ENCODE measurements around the gene MIF. TPM values are rescaled to one million over a fixed set of nuclear protein-coding genes. Genes with fewer than 3 reads are reported as not detected.
"Not testable (repeated sequence)": the region's sequence is repeated elsewhere in the genome, so short reads cannot be mapped to it uniquely, and the experiment has no call there.

MIF gene
- 527 and 1,011 TPM in 2 replicates for total RNA-seq (2014; rRNA removed; shearing (Covaris generic); ENCODE audit: low replicate concordance)

DNA sequence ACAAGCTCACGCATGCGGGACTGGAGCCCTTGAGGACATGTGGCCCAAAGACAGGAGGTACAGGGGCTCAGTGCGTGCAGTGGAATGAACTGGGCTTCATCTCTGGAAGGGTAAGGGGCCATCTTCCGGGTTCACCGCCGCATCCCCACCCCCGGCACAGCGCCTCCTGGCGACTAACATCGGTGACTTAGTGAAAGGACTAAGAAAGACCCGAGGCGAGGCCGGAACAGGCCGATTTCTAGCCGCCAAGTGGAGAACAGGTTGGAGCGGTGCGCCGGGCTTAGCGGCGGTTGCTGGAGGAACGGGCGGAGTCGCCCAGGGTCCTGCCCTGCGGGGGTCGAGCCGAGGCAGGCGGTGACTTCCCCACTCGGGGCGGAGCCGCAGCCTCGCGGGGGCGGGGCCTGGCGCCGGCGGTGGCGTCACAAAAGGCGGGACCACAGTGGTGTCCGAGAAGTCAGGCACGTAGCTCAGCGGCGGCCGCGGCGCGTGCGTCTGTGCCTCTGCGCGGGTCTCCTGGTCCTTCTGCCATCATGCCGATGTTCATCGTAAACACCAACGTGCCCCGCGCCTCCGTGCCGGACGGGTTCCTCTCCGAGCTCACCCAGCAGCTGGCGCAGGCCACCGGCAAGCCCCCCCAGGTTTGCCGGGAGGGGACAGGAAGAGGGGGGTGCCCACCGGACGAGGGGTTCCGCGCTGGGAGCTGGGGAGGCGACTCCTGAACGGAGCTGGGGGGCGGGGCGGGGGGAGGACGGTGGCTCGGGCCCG, at the start of gene MIF:
Gene MIF, plus strand, starts transcription at position 439 of the 765 bp plus-strand sequence. Its CDS starts 92 bp downstream, at position 531.
- H3K4me3 ChIP-seq, result peak within 1 kb of the TSS; percentile 86
- no peaks in the 10 kb centered on the region for H3K27me3 ChIP-seq
- no peaks in the 10 kb centered on the region for H3K9me3 ChIP-seq
- peaks cover 31% of the 10 kb centered on the region for H3K36me3 ChIP-seq
- DNase-seq, result peak; percentile 94

DNA sequence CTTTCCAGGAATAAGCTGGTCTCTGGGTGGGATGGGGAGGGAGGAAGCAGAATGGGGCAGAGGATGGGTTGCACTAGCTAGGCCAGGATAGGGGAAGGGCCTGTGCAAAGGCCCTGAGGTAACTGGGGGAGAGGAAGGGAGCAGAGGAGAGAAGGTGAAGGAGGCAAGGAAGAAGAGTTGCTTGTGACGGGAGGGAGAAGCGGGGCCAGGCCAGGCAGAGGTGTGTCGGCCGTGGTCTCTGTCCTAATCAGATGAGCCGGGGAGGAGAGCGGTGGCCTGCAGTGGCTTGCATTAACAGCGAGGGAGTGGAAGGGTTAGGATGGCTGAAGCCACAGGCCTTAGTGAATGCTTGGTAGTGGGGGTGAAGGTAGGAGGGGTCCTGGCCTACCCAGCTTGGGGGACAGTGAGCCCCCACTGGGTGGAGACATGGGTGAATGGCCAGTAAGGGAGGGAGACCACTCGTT, 49.4 kb upstream of the MIF start:
- no peaks in the 10 kb centered on the region for H3K27me3 ChIP-seq
- H3K36me3 ChIP-seq, result no peaks in the 10 kb centered on the region
- H3K4me3 ChIP-seq, result no peak overlapping the region
- no peaks in the 10 kb centered on the region for H3K9me3 ChIP-seq
- no peak for DNase-seq

DNA sequence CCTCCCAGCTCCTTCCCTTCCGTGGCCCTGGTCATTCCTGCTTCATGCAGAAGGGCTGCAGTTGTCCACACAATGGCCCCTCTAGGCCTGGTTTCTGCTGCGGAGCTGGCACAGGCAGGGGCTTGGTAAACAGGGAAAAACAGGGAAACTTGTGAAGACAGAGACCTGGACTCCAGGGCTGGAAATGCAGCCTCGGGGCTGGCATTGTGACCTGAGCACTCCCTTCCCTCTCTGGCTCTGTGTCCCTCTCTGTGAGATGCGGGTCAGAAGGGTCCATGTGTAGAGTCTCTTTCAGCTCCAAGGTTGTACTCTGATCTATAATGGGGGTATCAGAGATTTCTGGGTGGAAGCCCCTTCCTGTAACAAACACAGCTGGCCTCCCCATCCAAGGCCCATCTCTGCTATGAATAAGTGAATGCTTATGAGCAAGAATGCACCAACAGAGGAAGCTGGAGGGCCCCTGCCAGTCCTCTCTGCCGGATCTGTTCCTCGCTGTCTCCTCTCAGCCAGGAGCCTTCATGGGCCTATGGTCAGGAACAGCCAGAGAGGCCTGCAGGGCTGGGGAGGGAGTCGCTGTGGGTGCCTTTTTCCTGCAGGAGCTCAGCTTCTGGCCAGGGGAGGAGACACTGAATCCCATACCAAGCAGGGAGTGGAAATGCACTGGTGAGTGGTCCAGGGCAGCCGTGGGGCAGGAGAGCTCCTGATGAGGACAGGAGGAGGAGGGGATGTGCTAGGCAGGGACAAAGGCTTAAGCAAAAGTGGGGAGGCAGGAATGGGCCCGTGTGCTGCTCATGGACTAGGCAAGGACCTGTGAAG, 48.7 kb upstream of the MIF start:
- H3K27me3 ChIP-seq, result no peaks in the 10 kb centered on the region

DNA sequence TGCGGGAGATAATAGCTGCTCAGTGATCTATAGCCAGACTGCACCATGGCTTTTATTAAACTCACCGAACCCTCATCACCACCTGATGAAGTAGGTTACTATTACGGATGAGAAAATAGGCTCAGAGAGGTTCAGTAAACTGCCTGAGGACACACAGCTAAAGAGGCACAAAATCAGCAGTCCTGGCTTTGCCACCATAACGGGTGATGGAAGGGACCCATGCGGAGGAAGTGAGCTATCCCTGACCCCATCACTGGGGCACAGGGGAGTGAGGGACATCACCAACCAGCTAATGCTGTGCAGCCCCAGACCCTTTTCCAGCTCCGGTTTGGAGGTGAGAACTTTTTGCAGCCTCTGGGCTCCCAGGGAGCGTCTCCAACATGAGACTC, 48.1 kb upstream of the MIF start:
- no peaks in the 10 kb centered on the region for H3K27me3 ChIP-seq
- DNase-seq, result no peak
- no peak overlapping the region for H3K4me3 ChIP-seq
- H3K36me3 ChIP-seq, result no peaks in the 10 kb centered on the region
- no peaks in the 10 kb centered on the region for H3K9me3 ChIP-seq

More for the DNA sequence above, 48.7 kb upstream of the MIF start:
- no peak overlapping the region for H3K4me3 ChIP-seq
- H3K9me3 ChIP-seq, result no peaks in the 10 kb centered on the region
- no peaks in the 10 kb centered on the region for H3K36me3 ChIP-seq
- DNase-seq, result no peak

DNA sequence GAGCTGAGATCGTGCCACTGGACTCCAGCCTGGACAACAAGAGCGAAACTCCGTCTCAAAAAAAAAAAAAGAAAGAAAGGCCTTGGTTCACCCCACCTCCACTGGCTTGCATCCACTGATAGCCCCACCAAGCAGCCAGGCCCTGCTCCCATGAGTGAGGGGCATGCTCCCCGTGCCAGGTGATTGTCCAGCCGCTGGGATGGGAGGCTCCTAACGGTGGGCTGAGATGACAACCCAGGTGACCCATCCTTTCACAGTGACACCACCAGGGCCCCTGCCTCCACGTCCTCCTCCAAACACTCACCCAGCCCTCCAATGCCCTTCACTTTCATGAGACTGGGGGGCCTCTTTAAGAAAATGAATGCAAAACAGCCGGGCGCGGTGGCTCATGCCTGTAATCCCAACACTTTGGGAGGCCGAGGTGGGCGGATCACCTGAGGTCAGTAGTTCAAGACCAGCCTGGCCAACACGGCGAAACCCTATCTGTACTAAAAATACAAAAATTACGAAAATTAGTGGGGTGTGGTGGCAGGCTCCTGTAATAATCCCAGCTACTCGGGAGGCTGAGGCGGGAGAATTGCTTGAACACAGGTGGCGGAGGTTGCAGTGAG, 46.8 kb upstream of the MIF start:
- no peak for DNase-seq
- Histone ChIP-seq H3K27me3 (no peaks in the 10 kb centered on the region), H3K36me3 (no peaks in the 10 kb centered on the region), H3K9me3 (no peaks in the 10 kb centered on the region), H3K4me3 (no peak overlapping the region)

DNA sequence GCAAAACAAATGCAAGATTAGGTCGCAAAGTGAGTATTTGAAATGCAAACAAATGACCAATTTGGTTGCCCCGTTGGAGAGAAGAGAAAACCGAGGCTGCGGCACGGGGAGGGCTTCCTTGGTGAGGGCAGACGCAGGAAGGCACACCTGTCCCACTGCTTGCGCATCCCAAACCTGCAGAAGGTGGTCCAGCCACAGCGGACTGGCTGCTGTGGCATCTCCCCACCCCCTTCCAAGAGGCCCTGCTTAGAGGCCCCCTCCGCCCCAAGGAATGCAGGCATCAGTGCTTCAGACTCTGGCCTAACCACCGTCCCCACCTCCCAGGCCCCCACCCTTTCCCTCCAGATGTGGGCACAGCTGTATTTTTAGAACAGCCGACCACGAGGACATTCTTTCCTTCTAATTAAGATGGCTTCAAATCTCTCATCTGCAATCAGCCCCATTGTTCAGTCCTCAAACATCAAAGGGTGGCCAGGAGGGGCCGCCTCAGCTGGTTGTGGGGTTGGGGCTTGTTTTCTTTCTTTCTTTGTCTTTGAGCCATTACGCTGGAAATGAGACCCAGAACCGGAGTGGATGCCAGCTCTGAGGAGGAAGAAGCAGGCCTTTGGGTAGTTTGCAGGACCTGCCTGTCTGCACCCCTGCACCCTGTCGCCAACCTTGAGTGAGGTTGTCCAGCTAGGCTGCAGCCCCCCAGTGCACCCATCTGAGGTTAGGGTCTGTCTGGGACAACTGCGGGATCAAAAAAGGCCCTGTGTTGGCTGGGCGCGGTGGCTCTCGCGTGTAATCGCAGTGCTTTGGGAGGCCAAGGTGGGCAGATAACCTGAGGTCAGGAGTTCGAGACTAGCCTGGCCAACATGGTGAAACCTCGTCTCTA, 46.0 kb upstream of the MIF start:
- H3K4me3 ChIP-seq, result no peak overlapping the region
- no peaks in the 10 kb centered on the region for H3K9me3 ChIP-seq
- DNase-seq, result no peak
- no peaks in the 10 kb centered on the region for H3K27me3 ChIP-seq
- H3K36me3 ChIP-seq, result no peaks in the 10 kb centered on the region

DNA sequence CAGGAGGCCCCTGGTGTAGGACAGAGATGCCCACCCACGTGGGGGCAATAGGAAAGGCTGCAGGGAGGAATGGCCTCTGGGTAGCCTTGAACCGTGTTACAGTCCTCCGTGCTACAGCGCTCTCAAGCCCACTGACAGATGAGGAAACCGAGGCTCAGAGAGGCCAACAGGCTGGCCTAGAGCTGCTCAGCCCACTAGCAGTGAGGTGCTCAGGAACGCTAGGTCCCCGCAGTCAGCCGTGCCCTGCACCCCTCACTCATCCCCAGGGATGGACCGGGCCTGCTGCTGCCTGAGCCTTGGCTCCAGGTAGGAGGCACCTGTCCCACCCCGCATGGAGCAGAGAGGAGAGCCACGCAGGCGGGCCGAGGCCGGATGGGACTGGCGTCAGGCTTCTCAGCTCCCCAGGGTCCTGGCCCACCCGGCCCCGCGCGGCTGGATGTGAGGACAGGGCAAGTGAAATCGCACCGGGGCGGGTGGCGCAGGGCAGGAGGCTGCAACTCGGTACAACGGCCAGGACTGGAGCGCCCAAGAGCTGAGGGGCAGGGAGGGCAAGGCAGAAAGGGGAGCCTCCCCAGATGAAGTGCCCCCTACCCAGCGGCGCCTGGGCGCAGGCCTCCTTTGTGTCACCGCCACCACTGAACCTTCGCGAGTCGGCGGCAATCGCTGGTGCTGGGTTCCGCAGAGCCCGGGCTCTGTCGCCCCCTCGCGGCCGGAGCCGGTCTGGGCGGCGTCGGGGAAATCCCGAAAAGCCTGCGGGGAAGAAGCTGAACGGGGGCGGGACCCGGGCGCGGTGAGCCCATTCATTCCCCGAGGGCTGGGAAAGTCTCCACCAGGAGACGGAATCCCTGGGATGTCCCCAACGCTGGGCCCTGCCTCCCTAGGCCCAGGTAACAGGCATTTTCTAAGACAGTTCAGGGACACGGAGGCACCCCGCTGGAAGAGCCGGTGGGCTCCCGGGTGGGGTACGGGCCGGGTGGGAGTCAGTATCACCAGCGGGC, 44.9 kb upstream of the MIF start:
- Histone ChIP-seq H3K9me3 (no peaks in the 10 kb centered on the region), H3K36me3 (no peaks in the 10 kb centered on the region), H3K4me3 (no peak overlapping the region), H3K27me3 (no peaks in the 10 kb centered on the region)
- peak; percentile 68 for DNase-seq

DNA sequence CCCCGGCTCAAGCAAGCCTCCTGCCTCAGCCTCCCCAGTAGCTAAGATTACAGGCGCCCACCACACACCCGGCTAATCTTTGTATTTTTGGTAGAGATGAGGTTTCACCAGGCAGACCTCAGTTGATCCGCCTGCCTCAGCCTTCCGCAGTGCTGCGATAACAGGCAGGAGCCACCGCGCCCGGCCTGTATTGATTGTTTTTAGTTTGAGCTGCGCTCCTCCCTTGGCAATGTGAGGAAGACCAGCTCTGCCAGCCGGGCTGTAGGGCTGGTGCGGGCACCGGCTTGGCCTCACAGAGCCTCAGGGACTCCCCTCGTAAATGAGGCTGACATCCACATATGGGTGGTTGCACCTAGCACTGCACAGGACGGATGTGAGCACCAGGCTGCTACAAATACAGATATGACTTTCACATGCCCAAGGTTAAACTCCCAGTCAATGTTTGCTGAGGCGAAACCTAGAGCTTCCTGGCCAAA, 44.0 kb upstream of the MIF start:
- H3K4me3 ChIP-seq, result no peak overlapping the region
- H3K36me3 ChIP-seq, result no peaks in the 10 kb centered on the region
- DNase-seq, result no peak
- H3K27me3 ChIP-seq, result no peaks in the 10 kb centered on the region
- no peaks in the 10 kb centered on the region for H3K9me3 ChIP-seq

DNA sequence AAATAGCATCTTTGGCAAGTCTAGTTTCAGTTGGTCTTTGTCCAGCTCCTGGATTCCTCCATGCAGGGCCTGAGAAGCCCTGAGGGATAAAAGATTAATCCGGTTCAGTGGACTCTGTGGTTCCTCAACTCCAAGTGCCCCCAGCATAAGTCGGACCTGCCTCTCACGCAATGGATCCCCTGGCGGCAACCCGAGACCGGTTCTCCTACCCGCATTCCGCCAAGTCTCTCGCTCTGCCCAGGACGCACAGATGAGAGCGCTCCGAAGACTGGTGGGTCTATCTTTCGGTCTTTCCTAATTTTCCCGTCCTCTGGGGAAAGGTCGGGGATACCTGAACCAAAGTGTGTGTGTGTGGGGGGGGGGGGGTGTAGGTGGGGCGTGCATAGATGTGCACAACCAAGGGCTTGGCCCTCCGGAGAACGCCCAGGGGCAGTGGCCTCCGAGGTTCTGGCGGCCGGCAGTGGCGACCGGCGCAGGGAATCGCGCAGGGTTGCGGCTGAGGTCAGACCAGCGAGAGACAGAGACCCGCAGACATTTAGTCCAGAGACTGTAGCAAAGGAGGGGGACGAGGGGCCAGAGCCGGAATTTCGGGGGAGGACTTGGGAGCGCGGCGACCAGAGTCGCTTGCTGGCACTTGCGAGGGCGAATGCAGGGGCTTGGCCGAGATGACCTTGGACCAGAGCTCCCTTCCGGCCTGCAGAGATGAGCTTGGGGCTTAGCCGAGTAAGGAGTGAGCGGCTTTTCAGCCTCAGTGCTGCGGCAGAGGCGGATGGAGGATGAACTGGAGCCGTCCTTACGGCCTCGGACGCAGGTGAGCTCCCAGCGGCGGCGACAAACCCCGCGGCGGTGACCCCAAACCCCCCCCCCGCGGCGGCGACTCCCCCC, 37.2 kb upstream of the MIF start:
- H3K27me3 ChIP-seq, result no peaks in the 10 kb centered on the region
- H3K9me3 ChIP-seq, result no peaks in the 10 kb centered on the region
- DNase-seq, result no peak
- no peaks in the 10 kb centered on the region for H3K36me3 ChIP-seq
- H3K4me3 ChIP-seq, result peak overlapping the region; percentile 65

DNA sequence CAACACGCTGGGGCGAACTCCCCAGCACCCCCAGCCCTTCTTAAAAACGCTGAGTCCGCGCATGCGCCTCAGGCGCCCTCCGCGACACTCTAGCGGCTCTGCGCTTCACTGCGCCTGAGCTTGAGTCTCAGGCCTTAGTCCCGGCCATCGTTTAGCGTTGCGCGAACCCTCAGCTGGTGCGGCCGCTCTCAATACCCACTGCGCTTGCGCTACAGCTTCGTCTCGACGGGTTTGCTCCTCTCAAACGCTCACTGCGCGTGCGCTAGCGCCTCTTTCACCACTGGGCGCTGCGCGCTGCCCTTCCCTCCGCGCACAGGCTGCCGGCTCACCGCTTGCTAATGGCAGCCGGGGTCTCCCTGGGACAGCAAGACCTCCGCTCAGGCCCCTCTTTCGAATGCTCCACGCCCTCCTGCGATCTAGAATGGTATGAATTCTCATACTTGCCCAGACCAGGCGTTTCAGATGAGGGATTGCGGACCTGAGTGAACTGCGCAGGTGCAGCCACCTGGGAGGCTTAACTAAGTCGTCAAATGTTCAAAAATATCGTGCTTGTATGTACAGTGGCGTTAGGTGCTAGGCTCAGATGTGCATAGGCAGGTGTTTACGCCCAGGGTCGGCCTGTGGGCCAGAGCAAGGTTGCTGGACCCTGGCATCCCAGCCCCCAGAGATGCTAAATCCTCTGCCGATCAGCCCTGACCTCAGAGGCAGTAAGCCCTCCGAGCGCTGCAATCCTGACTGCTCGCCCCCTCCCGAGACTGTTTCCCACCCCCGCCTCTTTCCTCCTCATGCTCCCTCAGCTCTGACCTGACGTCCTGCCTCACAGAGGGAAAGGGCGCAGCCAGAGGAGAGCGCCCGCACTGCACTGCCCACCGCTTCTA, 36.3 kb upstream of the MIF start, which contains the start of gene SLC2A11:
Gene SLC2A11, plus strand, starts transcription at position 270 of the 878 bp plus-strand sequence. Its CDS starts 125 bp downstream, at position 395.
- no peaks in the 10 kb centered on the region for H3K27me3 ChIP-seq

DNA sequence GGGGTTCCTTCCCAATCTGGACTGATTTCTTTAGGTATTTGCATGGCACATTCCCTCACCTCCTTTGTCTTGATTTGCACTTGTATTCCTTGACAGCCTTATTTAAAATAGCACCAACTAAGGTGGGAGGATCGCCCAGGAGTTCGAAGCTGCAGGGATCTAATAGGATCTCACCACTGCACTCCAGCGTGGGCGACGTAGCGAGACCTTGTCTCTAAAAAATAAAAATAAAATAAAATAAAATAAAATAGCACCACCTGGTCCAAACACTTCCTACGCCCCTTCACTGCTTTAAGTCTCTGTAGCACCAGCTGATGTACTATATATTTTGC, 35.7 kb upstream of the MIF start:
- H3K27me3 ChIP-seq, result no peaks in the 10 kb centered on the region
- no peak for DNase-seq
- no peaks in the 10 kb centered on the region for H3K36me3 ChIP-seq
- H3K9me3 ChIP-seq, result no peaks in the 10 kb centered on the region
- H3K4me3 ChIP-seq, result peak overlapping the region; percentile 65

More for the DNA sequence above, 36.3 kb upstream of the MIF start, which contains the start of gene SLC2A11:
- peak; percentile 93 for DNase-seq
- H3K36me3 ChIP-seq, result no peaks in the 10 kb centered on the region
- H3K9me3 ChIP-seq, result no peaks in the 10 kb centered on the region
- peak within 1 kb of the TSS; percentile 65 for H3K4me3 ChIP-seq

DNA sequence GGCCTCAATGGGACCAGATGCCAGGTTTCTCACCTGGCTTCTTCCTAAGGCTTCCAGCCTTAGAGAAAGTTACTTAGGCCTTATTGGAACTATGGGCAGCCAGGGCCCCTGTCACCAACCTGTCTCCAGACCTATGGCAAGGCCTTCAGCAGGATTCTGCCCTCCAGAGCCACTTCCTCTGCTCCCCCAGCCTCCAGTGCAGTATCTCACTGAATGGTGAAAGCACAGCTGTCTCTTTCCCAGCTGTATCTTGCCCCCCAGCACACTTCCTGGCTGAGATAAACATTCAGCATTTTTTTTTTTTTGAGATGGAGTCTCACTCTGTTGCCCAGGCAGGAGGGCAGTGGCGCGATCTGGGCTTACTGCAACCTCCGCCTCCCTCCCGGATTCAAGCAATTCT, 35.0 kb upstream of the MIF start:
- Histone ChIP-seq H3K4me3 (no peak overlapping the region), H3K9me3 (no peaks in the 10 kb centered on the region), H3K27me3 (no peaks in the 10 kb centered on the region), H3K36me3 (no peaks in the 10 kb centered on the region)
- DNase-seq, result no peak

DNA sequence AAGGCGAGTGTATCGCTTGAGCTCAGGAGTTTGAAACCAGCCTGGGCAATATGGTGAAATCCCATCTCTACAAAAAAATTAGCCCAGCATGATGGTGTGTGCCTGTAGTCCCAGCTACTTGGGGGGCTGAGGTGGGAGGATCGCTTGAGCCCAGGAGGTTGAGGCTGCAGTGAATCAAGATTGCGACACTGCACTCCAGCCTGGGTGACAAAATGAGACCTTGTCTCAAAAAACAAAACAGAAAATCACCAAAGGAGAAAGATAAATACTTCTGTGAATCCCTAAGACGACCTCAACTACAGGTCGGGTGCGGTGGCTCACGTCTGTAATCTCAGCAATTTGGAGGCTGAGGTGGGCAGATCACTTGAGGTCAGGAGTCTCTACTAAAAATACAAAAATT, 34.0 kb upstream of the MIF start:
- H3K27me3 ChIP-seq, DNase-seq, H3K4me3 ChIP-seq, H3K36me3 ChIP-seq, H3K9me3 ChIP-seq: not testable (repeated sequence)

All from MG63 (cell line).